ENCODE results near the gene ACOX3.
A peak's percentile ranks its signal among the peaks of the same experiment; 100 is the strongest.
"Not testable (repeated sequence)": the region's sequence is repeated elsewhere in the genome, so short reads cannot be mapped to it uniquely, and the experiment has no call there.

The ACOX3 gene

GRCh38 chr4:8440492-8441311 lies at the start of gene ACOX3, which contains the start of gene TRMT44:
Gene ACOX3 (minus strand): TSS chr4:8440723. CDS start chr4:8416521, 24,202 bp downstream.
Gene TRMT44 (plus strand): TSS chr4:8440777. CDS start chr4:8440823, 46 bp downstream.
- no peaks in the 10 kb centered on the region for H3K9me3 ChIP-seq (ENCODE audit: control insufficient read depth, low read length)
- peak within 1 kb of the TSS; percentile 86 for H3K4me3 ChIP-seq (ENCODE audit: low read length)
- no peaks in the 10 kb centered on the region for H3K27me3 ChIP-seq (ENCODE audit: control insufficient read depth, insufficient read depth, low read length)
- H3K4me1 ChIP-seq (ENCODE audit: control insufficient read depth, insufficient read depth, low read length), result peaks cover 51% of the 10 kb centered on the region
- no peaks in the 10 kb centered on the region for H3K36me3 ChIP-seq (ENCODE audit: control insufficient read depth, insufficient read depth, low read length)
- H3K9ac ChIP-seq (ENCODE audit: low read length), result peak within 1 kb of the TSS; percentile 92

- Histone ChIP-seq H3K27me3 (ENCODE audit: control insufficient read depth, insufficient read depth, low read length) (no peaks in the 10 kb centered on the region), H3K9ac (ENCODE audit: low read length) (no peak overlapping the region), H3K4me3 (ENCODE audit: low read length) (no peak overlapping the region), H3K9me3 (ENCODE audit: control insufficient read depth, low read length) (no peaks in the 10 kb centered on the region), H3K36me3 (ENCODE audit: control insufficient read depth, insufficient read depth, low read length) (no peaks in the 10 kb centered on the region), H3K4me1 (ENCODE audit: control insufficient read depth, insufficient read depth, low read length) (no peaks in the 10 kb centered on the region)
Measured at GRCh38 chr4:8488791-8489369, 48.4 kb upstream of the ACOX3 start.

- H3K4me1 ChIP-seq (ENCODE audit: control insufficient read depth, insufficient read depth, low read length); H3K4me3 ChIP-seq (ENCODE audit: low read length); H3K27me3 ChIP-seq (ENCODE audit: control insufficient read depth, insufficient read depth, low read length); H3K9ac ChIP-seq (ENCODE audit: low read length); H3K36me3 ChIP-seq (ENCODE audit: control insufficient read depth, insufficient read depth, low read length); H3K9me3 ChIP-seq (ENCODE audit: control insufficient read depth, low read length): not testable (repeated sequence)
Measured at GRCh38 chr4:8486643-8487042, 46.1 kb upstream of the ACOX3 start.

- no peaks in the 10 kb centered on the region for H3K4me1 ChIP-seq (ENCODE audit: control insufficient read depth, insufficient read depth, low read length)
- no peaks in the 10 kb centered on the region for H3K27me3 ChIP-seq (ENCODE audit: control insufficient read depth, insufficient read depth, low read length)
- H3K9ac ChIP-seq (ENCODE audit: low read length), result no peak overlapping the region
- H3K4me3 ChIP-seq (ENCODE audit: low read length), result no peak overlapping the region
- no peaks in the 10 kb centered on the region for H3K36me3 ChIP-seq (ENCODE audit: control insufficient read depth, insufficient read depth, low read length)
- H3K9me3 ChIP-seq (ENCODE audit: control insufficient read depth, low read length), result no peaks in the 10 kb centered on the region
Measured at GRCh38 chr4:8480221-8480620, 39.7 kb upstream of the ACOX3 start.

- Histone ChIP-seq H3K27me3 (ENCODE audit: control insufficient read depth, insufficient read depth, low read length) (no peaks in the 10 kb centered on the region), H3K36me3 (ENCODE audit: control insufficient read depth, insufficient read depth, low read length) (no peaks in the 10 kb centered on the region), H3K9me3 (ENCODE audit: control insufficient read depth, low read length) (no peaks in the 10 kb centered on the region), H3K4me3 (ENCODE audit: low read length) (no peak overlapping the region), H3K4me1 (ENCODE audit: control insufficient read depth, insufficient read depth, low read length) (no peaks in the 10 kb centered on the region), H3K9ac (ENCODE audit: low read length) (no peak overlapping the region)
Measured at GRCh38 chr4:8478801-8479744, 38.5 kb upstream of the ACOX3 start.

GRCh38 chr4:8478371-8478770 lies 37.8 kb upstream of the ACOX3 start:
- Histone ChIP-seq H3K27me3 (ENCODE audit: control insufficient read depth, insufficient read depth, low read length) (no peaks in the 10 kb centered on the region), H3K36me3 (ENCODE audit: control insufficient read depth, insufficient read depth, low read length) (no peaks in the 10 kb centered on the region), H3K9me3 (ENCODE audit: control insufficient read depth, low read length) (no peaks in the 10 kb centered on the region), H3K4me3 (ENCODE audit: low read length) (no peak overlapping the region), H3K9ac (ENCODE audit: low read length) (no peak overlapping the region), H3K4me1 (ENCODE audit: control insufficient read depth, insufficient read depth, low read length) (no peaks in the 10 kb centered on the region)

GRCh38 chr4:8477676-8478075 lies 37.2 kb upstream of the ACOX3 start:
- no peaks in the 10 kb centered on the region for H3K4me1 ChIP-seq (ENCODE audit: control insufficient read depth, insufficient read depth, low read length)
- no peak overlapping the region for H3K4me3 ChIP-seq (ENCODE audit: low read length)
- no peaks in the 10 kb centered on the region for H3K9me3 ChIP-seq (ENCODE audit: control insufficient read depth, low read length)
- H3K36me3 ChIP-seq (ENCODE audit: control insufficient read depth, insufficient read depth, low read length), result no peaks in the 10 kb centered on the region
- H3K9ac ChIP-seq (ENCODE audit: low read length), result no peak overlapping the region
- H3K27me3 ChIP-seq (ENCODE audit: control insufficient read depth, insufficient read depth, low read length), result no peaks in the 10 kb centered on the region

- H3K4me1 ChIP-seq (ENCODE audit: control insufficient read depth, insufficient read depth, low read length), result peaks cover 4% of the 10 kb centered on the region
- H3K9me3 ChIP-seq (ENCODE audit: control insufficient read depth, low read length), result no peaks in the 10 kb centered on the region
- H3K36me3 ChIP-seq (ENCODE audit: control insufficient read depth, insufficient read depth, low read length), result no peaks in the 10 kb centered on the region
- no peaks in the 10 kb centered on the region for H3K27me3 ChIP-seq (ENCODE audit: control insufficient read depth, insufficient read depth, low read length)
- H3K9ac ChIP-seq (ENCODE audit: low read length), result no peak overlapping the region
- no peak overlapping the region for H3K4me3 ChIP-seq (ENCODE audit: low read length)
Measured at GRCh38 chr4:8477095-8477635, 36.6 kb upstream of the ACOX3 start.

- Histone ChIP-seq H3K27me3 (ENCODE audit: control insufficient read depth, insufficient read depth, low read length) (no peaks in the 10 kb centered on the region), H3K9me3 (ENCODE audit: control insufficient read depth, low read length) (no peaks in the 10 kb centered on the region), H3K4me1 (ENCODE audit: control insufficient read depth, insufficient read depth, low read length) (peaks cover 8% of the 10 kb centered on the region), H3K4me3 (ENCODE audit: low read length) (no peak overlapping the region), H3K36me3 (ENCODE audit: control insufficient read depth, insufficient read depth, low read length) (no peaks in the 10 kb centered on the region), H3K9ac (ENCODE audit: low read length) (no peak overlapping the region)
Measured at GRCh38 chr4:8475751-8476575, 35.4 kb upstream of the ACOX3 start.

- Histone ChIP-seq H3K9ac (ENCODE audit: low read length) (no peak overlapping the region), H3K27me3 (ENCODE audit: control insufficient read depth, insufficient read depth, low read length) (no peaks in the 10 kb centered on the region), H3K4me3 (ENCODE audit: low read length) (no peak overlapping the region), H3K9me3 (ENCODE audit: control insufficient read depth, low read length) (no peaks in the 10 kb centered on the region), H3K36me3 (ENCODE audit: control insufficient read depth, insufficient read depth, low read length) (no peaks in the 10 kb centered on the region), H3K4me1 (ENCODE audit: control insufficient read depth, insufficient read depth, low read length) (peaks cover 8% of the 10 kb centered on the region)
Measured at GRCh38 chr4:8474856-8475255, 34.3 kb upstream of the ACOX3 start.

- Histone ChIP-seq H3K4me3 (ENCODE audit: low read length) (no peak overlapping the region), H3K9ac (ENCODE audit: low read length) (no peak overlapping the region), H3K4me1 (ENCODE audit: control insufficient read depth, insufficient read depth, low read length) (peaks cover 8% of the 10 kb centered on the region), H3K9me3 (ENCODE audit: control insufficient read depth, low read length) (no peaks in the 10 kb centered on the region), H3K27me3 (ENCODE audit: control insufficient read depth, insufficient read depth, low read length) (no peaks in the 10 kb centered on the region), H3K36me3 (ENCODE audit: control insufficient read depth, insufficient read depth, low read length) (no peaks in the 10 kb centered on the region)
Measured at GRCh38 chr4:8473920-8474590, 33.5 kb upstream of the ACOX3 start.

Measured in mucosa of stomach (tissue), 1 donor.